ENCODE results near the gene CHMP4B.

- TF ChIP-seq REST (IDR thresholded peaks at IDR 0.05; ENCODE audit: insufficient read depth in 1 of 2, low read depth in 2 of 2, low read length in 2 of 2): no peak
- no peak for TF ChIP-seq POLR2AphosphoS5 (IDR thresholded peaks at IDR 0.05; ENCODE audit: low read depth, low read length)
- TF ChIP-seq SIN3A (IDR thresholded peaks at IDR 0.05; ENCODE audit: borderline replicate concordance, insufficient read depth, low read length): no peak
- no peak for TF ChIP-seq TAF1 (IDR thresholded peaks at IDR 0.05; ENCODE audit: borderline replicate concordance, insufficient read depth, low read length)
Measured at GRCh38 chr20:33766686-33767085, 44.5 kb upstream of the CHMP4B start.
